ENCODE results near the gene SVOP. TPM values are rescaled to one million over a fixed set of nuclear protein-coding genes. Genes with fewer than 3 reads are reported as not detected.
A peak's percentile ranks its signal among the peaks of the same experiment; 100 is the strongest.
"Not testable (repeated sequence)": the region's sequence is repeated elsewhere in the genome, so short reads cannot be mapped to it uniquely, and the experiment has no call there.

Gene SVOP
- total and polyA plus RNA-seq, 5 donors from 2014 or later = not detected

GRCh38 chr12:109004017-109004416 lies 16.9 kb downstream of the SVOP start:
- H3K27me3 Mint-ChIP-seq = peaks cover 11% of the 10 kb centered on the region
- Histone ChIP-seq H3K4me1 (ENCODE audit: control insufficient read depth, insufficient read depth, low read length, poor library complexity, severe bottlenecking) (no peaks in the 10 kb centered on the region), H3K9me3 (ENCODE audit: control insufficient read depth in 2 of 2, low read length in 2 of 2) (no peaks in the 10 kb centered on the region), H3K36me3 (ENCODE audit: control insufficient read depth, insufficient read depth, low read length) (no peaks in the 10 kb centered on the region), H3K27ac (ENCODE audit: insufficient read depth, low read length, poor library complexity, severe bottlenecking) (no peak overlapping the region), H3K27me3 (ENCODE audit: control insufficient read depth, insufficient read depth, low read length) (peaks cover 7% of the 10 kb centered on the region), H3K4me3 (ENCODE audit: low read depth, low read length) (no peak overlapping the region)
- H3K36me3 Mint-ChIP-seq = no peaks in the 10 kb centered on the region
- no peak overlapping the region for H3K27ac Mint-ChIP-seq
- no peak for ATAC-seq (ENCODE audit: low read depth in 2 of 2)
- DNase-seq = no peak
- no peaks in the 10 kb centered on the region for H3K4me1 Mint-ChIP-seq
- H3K9me3 Mint-ChIP-seq = peaks cover 0 to 2% (median 0%) of the 10 kb centered on the region in 7 donors
- H3K4me3 Mint-ChIP-seq = no peak overlapping the region

- Mint-ChIP-seq H3K9me3 (peaks cover 0 to 4% (median 0%) of the 10 kb centered on the region in 7 donors), H3K36me3 (no peaks in the 10 kb centered on the region), H3K27me3 (no peaks in the 10 kb centered on the region), H3K27ac (no peak overlapping the region), H3K4me1 (no peaks in the 10 kb centered on the region), H3K4me3 (no peak overlapping the region)
- no peak for ATAC-seq (ENCODE audit: low read depth in 2 of 2)
- DNase-seq = no peak
- Histone ChIP-seq H3K36me3 (ENCODE audit: control insufficient read depth, insufficient read depth, low read length) (no peaks in the 10 kb centered on the region), H3K4me3 (ENCODE audit: low read depth, low read length) (no peak overlapping the region), H3K27me3 (ENCODE audit: control insufficient read depth, insufficient read depth, low read length) (peaks cover 2% of the 10 kb centered on the region), H3K27ac (ENCODE audit: insufficient read depth, low read length, poor library complexity, severe bottlenecking) (no peak overlapping the region), H3K4me1 (ENCODE audit: control insufficient read depth, insufficient read depth, low read length, poor library complexity, severe bottlenecking) (no peaks in the 10 kb centered on the region), H3K9me3 (ENCODE audit: control insufficient read depth in 2 of 2, low read length in 2 of 2) (no peaks in the 10 kb centered on the region)
Observed at GRCh38 chr12:108996320-108996719, 24.5 kb downstream of the SVOP start.

- H3K4me1 Mint-ChIP-seq = no peaks in the 10 kb centered on the region
- no peaks in the 10 kb centered on the region for H3K36me3 Mint-ChIP-seq
- no peaks in the 10 kb centered on the region for H3K4me1 ChIP-seq (ENCODE audit: control insufficient read depth, insufficient read depth, low read length, poor library complexity, severe bottlenecking)
- H3K9me3 Mint-ChIP-seq = peaks cover 0 to 4% (median 0%) of the 10 kb centered on the region in 7 donors
- H3K27me3 Mint-ChIP-seq = no peaks in the 10 kb centered on the region
- no peak overlapping the region for H3K4me3 ChIP-seq (ENCODE audit: low read depth, low read length)
- DNase-seq (no peak), ATAC-seq (ENCODE audit: low read depth in 2 of 2) (no peak)
- peaks cover 2% of the 10 kb centered on the region for H3K27me3 ChIP-seq (ENCODE audit: control insufficient read depth, insufficient read depth, low read length)
- H3K27ac ChIP-seq (ENCODE audit: insufficient read depth, low read length, poor library complexity, severe bottlenecking) = no peak overlapping the region
- peak overlapping the region in 1 of 3 donors; percentile 46 for H3K27ac Mint-ChIP-seq
- H3K4me3 Mint-ChIP-seq = no peak overlapping the region
- H3K36me3 ChIP-seq (ENCODE audit: control insufficient read depth, insufficient read depth, low read length) = no peaks in the 10 kb centered on the region
- no peaks in the 10 kb centered on the region for H3K9me3 ChIP-seq (ENCODE audit: control insufficient read depth in 2 of 2, low read length in 2 of 2)
Observed at GRCh38 chr12:108995370-108995992, 25.4 kb downstream of the SVOP start.

- H3K27ac ChIP-seq (ENCODE audit: insufficient read depth, low read length, poor library complexity, severe bottlenecking); H3K27ac Mint-ChIP-seq; H3K9me3 ChIP-seq (ENCODE audit: control insufficient read depth in 2 of 2, low read length in 2 of 2); H3K27me3 Mint-ChIP-seq; H3K36me3 Mint-ChIP-seq; DNase-seq; H3K9me3 Mint-ChIP-seq; H3K4me3 Mint-ChIP-seq; H3K4me1 Mint-ChIP-seq; ATAC-seq (ENCODE audit: low read depth in 2 of 2); H3K4me1 ChIP-seq (ENCODE audit: control insufficient read depth, insufficient read depth, low read length, poor library complexity, severe bottlenecking); H3K36me3 ChIP-seq (ENCODE audit: control insufficient read depth, insufficient read depth, low read length); H3K27me3 ChIP-seq (ENCODE audit: control insufficient read depth, insufficient read depth, low read length); H3K4me3 ChIP-seq (ENCODE audit: low read depth, low read length): not testable (repeated sequence)
Observed at GRCh38 chr12:108990103-108990502, 30.8 kb downstream of the SVOP start.

GRCh38 chr12:108989376-108989775 lies 31.5 kb downstream of the SVOP start:
- ATAC-seq (ENCODE audit: low read depth in 2 of 2) = no peak

GRCh38 chr12:108985750-108986149 lies 35.1 kb downstream of the SVOP start:
- Histone ChIP-seq H3K27ac (ENCODE audit: insufficient read depth, low read length, poor library complexity, severe bottlenecking) (no peak overlapping the region), H3K36me3 (ENCODE audit: control insufficient read depth, insufficient read depth, low read length) (no peaks in the 10 kb centered on the region), H3K4me3 (ENCODE audit: low read depth, low read length) (no peak overlapping the region), H3K9me3 (ENCODE audit: control insufficient read depth in 2 of 2, low read length in 2 of 2) (no peaks in the 10 kb centered on the region), H3K4me1 (ENCODE audit: control insufficient read depth, insufficient read depth, low read length, poor library complexity, severe bottlenecking) (no peaks in the 10 kb centered on the region), H3K27me3 (ENCODE audit: control insufficient read depth, insufficient read depth, low read length) (no peaks in the 10 kb centered on the region)
- Mint-ChIP-seq H3K27me3 (no peaks in the 10 kb centered on the region), H3K9me3 (peaks cover 0 to 4% (median 0%) of the 10 kb centered on the region in 7 donors), H3K36me3 (no peaks in the 10 kb centered on the region), H3K4me1 (no peaks in the 10 kb centered on the region), H3K27ac (no peak overlapping the region), H3K4me3 (no peak overlapping the region)
- DNase-seq (no peak), ATAC-seq (ENCODE audit: low read depth in 2 of 2) (no peak)

More at GRCh38 chr12:108989376-108989775, 31.5 kb downstream of the SVOP start:
- Histone ChIP-seq H3K4me3 (ENCODE audit: low read depth, low read length) (no peak overlapping the region), H3K4me1 (ENCODE audit: control insufficient read depth, insufficient read depth, low read length, poor library complexity, severe bottlenecking) (no peaks in the 10 kb centered on the region), H3K27me3 (ENCODE audit: control insufficient read depth, insufficient read depth, low read length) (peaks cover 2% of the 10 kb centered on the region), H3K9me3 (ENCODE audit: control insufficient read depth in 2 of 2, low read length in 2 of 2) (no peaks in the 10 kb centered on the region), H3K27ac (ENCODE audit: insufficient read depth, low read length, poor library complexity, severe bottlenecking) (no peak overlapping the region), H3K36me3 (ENCODE audit: control insufficient read depth, insufficient read depth, low read length) (no peaks in the 10 kb centered on the region)
- DNase-seq = no peak
- H3K36me3 Mint-ChIP-seq = no peaks in the 10 kb centered on the region
- H3K27ac Mint-ChIP-seq = no peak overlapping the region
- H3K9me3 Mint-ChIP-seq = peaks cover 0 to 5% (median 0%) of the 10 kb centered on the region in 7 donors
- no peak overlapping the region for H3K4me3 Mint-ChIP-seq
- H3K4me1 Mint-ChIP-seq = no peaks in the 10 kb centered on the region
- H3K27me3 Mint-ChIP-seq = no peaks in the 10 kb centered on the region

- no peak for ATAC-seq (ENCODE audit: low read depth in 2 of 2)
- no peak overlapping the region for H3K4me3 Mint-ChIP-seq
- no peaks in the 10 kb centered on the region for H3K36me3 Mint-ChIP-seq
- Histone ChIP-seq H3K27me3 (ENCODE audit: control insufficient read depth, insufficient read depth, low read length) (no peaks in the 10 kb centered on the region), H3K9me3 (ENCODE audit: control insufficient read depth in 2 of 2, low read length in 2 of 2) (no peaks in the 10 kb centered on the region), H3K36me3 (ENCODE audit: control insufficient read depth, insufficient read depth, low read length) (no peaks in the 10 kb centered on the region), H3K4me3 (ENCODE audit: low read depth, low read length) (no peak overlapping the region), H3K27ac (ENCODE audit: insufficient read depth, low read length, poor library complexity, severe bottlenecking) (no peak overlapping the region), H3K4me1 (ENCODE audit: control insufficient read depth, insufficient read depth, low read length, poor library complexity, severe bottlenecking) (no peaks in the 10 kb centered on the region)
- no peaks in the 10 kb centered on the region for H3K27me3 Mint-ChIP-seq
- DNase-seq = no peak
- H3K4me1 Mint-ChIP-seq = no peaks in the 10 kb centered on the region
- H3K27ac Mint-ChIP-seq = no peak overlapping the region
- H3K9me3 Mint-ChIP-seq = peaks cover 0 to 4% (median 0%) of the 10 kb centered on the region in 7 donors
Observed at GRCh38 chr12:108983227-108983626, 37.6 kb downstream of the SVOP start.

GRCh38 chr12:108982621-108983219 lies 38.1 kb downstream of the SVOP start:
- Histone ChIP-seq H3K36me3 (ENCODE audit: control insufficient read depth, insufficient read depth, low read length) (no peaks in the 10 kb centered on the region), H3K9me3 (ENCODE audit: control insufficient read depth in 2 of 2, low read length in 2 of 2) (no peaks in the 10 kb centered on the region), H3K27ac (ENCODE audit: insufficient read depth, low read length, poor library complexity, severe bottlenecking) (no peak overlapping the region), H3K4me1 (ENCODE audit: control insufficient read depth, insufficient read depth, low read length, poor library complexity, severe bottlenecking) (no peaks in the 10 kb centered on the region), H3K27me3 (ENCODE audit: control insufficient read depth, insufficient read depth, low read length) (no peaks in the 10 kb centered on the region), H3K4me3 (ENCODE audit: low read depth, low read length) (no peak overlapping the region)
- Mint-ChIP-seq H3K4me1 (no peaks in the 10 kb centered on the region), H3K27ac (no peak overlapping the region), H3K4me3 (no peak overlapping the region), H3K9me3 (peaks cover 0 to 4% (median 0%) of the 10 kb centered on the region in 7 donors), H3K36me3 (no peaks in the 10 kb centered on the region), H3K27me3 (no peaks in the 10 kb centered on the region)
- DNase-seq (no peak), ATAC-seq (ENCODE audit: low read depth in 2 of 2) (no peak)

Data from CD4-positive, CD25-positive, alpha-beta regulatory T cell (primary cell).